ENCODE results near the gene CETN2. TPM values are rescaled to one million over a fixed set of nuclear protein-coding genes. Genes with fewer than 3 reads are reported as not detected.
"Not testable (repeated sequence)": the region's sequence is repeated elsewhere in the genome, so short reads cannot be mapped to it uniquely, and the experiment has no call there.

The CETN2 gene
- total RNA-seq, 1 donor: 9.7 TPM

DNA sequence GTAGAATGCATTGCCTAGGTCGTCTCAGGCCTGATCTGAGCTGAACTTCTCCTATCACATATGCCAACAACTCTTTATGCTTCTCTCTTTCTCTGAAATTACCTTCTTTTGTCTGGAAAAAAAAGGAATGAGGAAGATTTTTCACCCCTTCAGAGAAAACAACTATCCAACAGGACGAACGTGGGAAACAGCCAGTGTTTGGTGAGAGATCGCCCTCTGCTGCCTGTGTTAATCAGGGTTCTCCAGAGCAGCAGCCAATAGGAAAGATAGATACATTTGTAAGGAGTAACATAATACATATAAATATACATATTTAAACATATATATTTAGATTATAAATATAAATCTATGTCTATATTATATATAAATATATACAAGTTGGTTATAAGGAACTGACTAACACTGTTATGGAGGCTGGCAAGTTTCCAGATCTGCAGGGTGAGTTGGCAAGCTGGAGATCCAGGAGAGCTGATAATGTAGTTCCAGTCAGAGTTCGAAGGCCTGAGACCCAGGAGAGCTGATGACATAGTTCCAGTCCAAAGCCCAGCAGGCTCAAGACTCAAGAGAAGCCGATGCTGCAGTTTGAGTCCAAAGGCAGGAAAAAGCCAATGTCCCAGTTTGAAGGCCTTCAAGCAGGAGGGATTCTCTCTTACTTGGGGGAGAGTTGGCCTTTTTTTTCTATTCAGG lies 13.3 kb downstream of the CETN2 start:
- no peaks in the 10 kb centered on the region for H3K9me3 ChIP-seq (ENCODE audit: low read depth, low read length)
- H3K4me3 ChIP-seq (ENCODE audit: low read length): no peak overlapping the region
- H3K4me1 ChIP-seq (ENCODE audit: insufficient read depth, low read length): no peaks in the 10 kb centered on the region
- no peaks in the 10 kb centered on the region for H3K27me3 ChIP-seq (ENCODE audit: insufficient read depth, low read length)

DNA sequence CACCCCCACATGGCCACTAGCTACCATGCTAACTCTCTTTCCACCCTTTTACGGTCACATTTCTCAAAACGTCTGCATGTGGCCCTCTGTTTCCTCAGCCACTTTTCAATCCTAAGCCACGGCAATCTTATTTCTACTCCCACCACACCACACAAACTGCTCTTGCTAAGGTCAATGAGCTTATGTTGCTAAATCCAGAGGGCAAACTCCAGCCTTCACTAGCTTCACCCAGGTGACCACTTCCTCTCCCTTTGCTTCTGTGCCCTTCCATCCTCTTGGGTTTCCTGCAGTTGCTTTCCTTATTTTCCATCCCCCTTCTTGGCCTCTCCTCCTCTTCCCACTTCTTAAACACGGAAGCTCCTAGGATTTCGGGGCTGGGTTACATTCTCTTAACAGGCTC lies 16.5 kb downstream of the CETN2 start:
- no peak overlapping the region for H3K4me3 ChIP-seq (ENCODE audit: low read length)
- H3K4me1 ChIP-seq (ENCODE audit: insufficient read depth, low read length): no peaks in the 10 kb centered on the region
- H3K27me3 ChIP-seq (ENCODE audit: insufficient read depth, low read length): no peaks in the 10 kb centered on the region
- no peaks in the 10 kb centered on the region for H3K9me3 ChIP-seq (ENCODE audit: low read depth, low read length)

DNA sequence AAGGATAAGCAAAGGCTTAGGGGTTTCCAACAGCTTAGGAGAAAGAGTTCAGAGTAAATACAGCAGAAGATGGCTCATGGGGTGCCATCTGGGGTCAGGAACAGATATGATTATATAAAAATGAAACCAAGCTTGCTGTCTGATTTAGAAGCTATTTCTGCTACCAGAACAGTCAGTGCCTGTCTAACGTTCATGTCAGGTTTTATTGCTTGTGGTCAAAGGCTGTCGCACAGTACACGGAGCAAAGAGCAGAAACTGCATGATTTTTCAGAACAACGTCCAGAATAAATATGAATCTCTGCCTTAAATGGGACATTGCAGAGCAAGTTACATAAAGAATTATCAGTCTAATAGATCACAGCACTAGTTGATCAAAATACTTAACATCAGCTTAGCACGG lies 17.4 kb downstream of the CETN2 start:
- H3K9me3 ChIP-seq (ENCODE audit: low read depth, low read length): no peaks in the 10 kb centered on the region
- no peak overlapping the region for H3K4me3 ChIP-seq (ENCODE audit: low read length)
- H3K27me3 ChIP-seq (ENCODE audit: insufficient read depth, low read length): no peaks in the 10 kb centered on the region
- H3K4me1 ChIP-seq (ENCODE audit: insufficient read depth, low read length): no peaks in the 10 kb centered on the region

DNA sequence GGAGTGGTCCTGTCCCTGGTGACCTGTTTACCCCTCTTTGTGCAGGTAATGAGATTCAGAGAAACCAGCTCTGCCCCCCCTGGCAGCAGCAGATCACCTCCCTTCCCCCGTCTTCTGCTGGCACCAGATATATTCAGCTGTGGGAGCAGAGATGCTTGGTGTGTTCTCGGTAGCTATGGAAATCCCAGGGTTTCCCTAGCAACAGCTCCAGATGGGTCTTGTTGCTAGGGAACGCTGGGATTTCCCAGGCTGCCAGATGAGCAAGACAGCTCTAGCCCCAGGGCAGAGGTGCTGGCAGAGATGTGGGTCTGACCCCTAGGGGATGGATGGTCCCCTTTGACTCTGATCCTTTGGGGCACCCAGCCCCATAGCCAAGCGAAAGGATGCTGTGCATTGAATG lies 20.2 kb downstream of the CETN2 start:
- H3K9me3 ChIP-seq (ENCODE audit: low read depth, low read length): no peaks in the 10 kb centered on the region
- no peaks in the 10 kb centered on the region for H3K27me3 ChIP-seq (ENCODE audit: insufficient read depth, low read length)
- H3K4me3 ChIP-seq (ENCODE audit: low read length): no peak overlapping the region
- H3K4me1 ChIP-seq (ENCODE audit: insufficient read depth, low read length): no peaks in the 10 kb centered on the region

DNA sequence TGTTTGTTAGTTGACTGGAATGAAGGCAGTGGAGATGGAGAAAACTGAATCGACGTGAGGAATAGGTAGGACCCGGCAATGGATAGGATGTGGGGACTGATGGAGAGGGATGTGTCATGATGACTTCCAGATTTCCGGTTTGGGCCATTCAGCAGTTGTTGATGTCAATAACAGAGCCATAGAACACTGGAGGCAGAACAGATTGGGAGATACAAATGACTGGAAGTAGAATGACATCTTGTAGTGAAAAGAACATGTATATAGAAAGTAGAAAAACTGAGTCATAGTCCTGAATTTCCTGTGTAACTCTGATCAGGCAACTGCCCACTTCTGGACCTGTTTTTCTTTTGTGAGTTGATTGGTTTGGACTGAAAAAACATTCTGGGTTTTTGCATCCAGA lies 24.5 kb downstream of the CETN2 start:
- Histone ChIP-seq H3K27me3 (ENCODE audit: insufficient read depth, low read length) (no peaks in the 10 kb centered on the region), H3K9me3 (ENCODE audit: low read depth, low read length) (no peaks in the 10 kb centered on the region), H3K4me3 (ENCODE audit: low read length) (no peak overlapping the region), H3K4me1 (ENCODE audit: insufficient read depth, low read length) (no peaks in the 10 kb centered on the region)

DNA sequence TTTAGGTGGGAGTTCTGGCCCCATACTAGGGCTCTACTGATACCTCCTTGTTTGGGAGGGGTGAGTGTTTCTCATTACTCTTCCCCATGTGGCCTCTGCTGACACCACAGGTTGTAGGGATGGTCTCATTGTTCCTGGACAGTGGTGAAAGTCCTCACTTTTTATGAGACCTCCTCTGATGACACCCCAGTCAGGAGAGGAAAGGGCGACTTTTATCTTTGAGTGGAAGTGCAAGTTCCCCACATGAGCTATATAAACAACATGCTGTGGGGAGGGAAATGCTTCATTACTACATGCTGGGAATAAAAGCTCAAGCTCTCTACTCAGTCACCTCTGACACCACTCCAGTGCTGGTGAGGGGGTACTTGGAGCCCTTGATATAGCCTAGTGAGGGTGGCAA lies 31.6 kb downstream of the CETN2 start:
- Histone ChIP-seq H3K4me3 (ENCODE audit: low read length) (no peak overlapping the region), H3K9me3 (ENCODE audit: low read depth, low read length) (no peaks in the 10 kb centered on the region), H3K4me1 (ENCODE audit: insufficient read depth, low read length) (no peaks in the 10 kb centered on the region), H3K27me3 (ENCODE audit: insufficient read depth, low read length) (no peaks in the 10 kb centered on the region)

DNA sequence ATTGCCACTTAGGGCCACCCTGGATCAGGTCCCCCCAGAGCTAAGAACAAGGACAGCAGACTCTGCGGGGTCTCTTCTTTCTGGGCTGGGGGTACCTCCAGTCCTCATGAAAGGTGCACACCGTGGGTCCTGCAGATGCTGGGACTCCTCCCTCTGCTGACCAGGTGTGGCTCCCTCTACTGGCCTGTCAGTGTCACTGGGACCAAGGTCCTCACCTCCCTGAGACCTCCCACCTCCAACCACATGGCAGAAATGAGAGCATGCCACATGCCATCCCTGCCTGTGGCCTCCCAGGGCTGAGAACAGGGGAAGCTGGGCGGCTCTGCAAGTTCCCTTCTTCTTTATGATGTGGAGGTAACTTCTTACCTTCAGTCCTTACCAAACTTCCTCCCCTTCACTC lies 43.5 kb downstream of the CETN2 start:
- not testable (repeated sequence) for H3K4me3 ChIP-seq (ENCODE audit: low read length); H3K4me1 ChIP-seq (ENCODE audit: insufficient read depth, low read length); H3K27me3 ChIP-seq (ENCODE audit: insufficient read depth, low read length); H3K9me3 ChIP-seq (ENCODE audit: low read depth, low read length)

Other genes with a start within 250 kb of the CETN2 start
- gene GABRQ, start 192.9 kb downstream of the CETN2 start, total RNA-seq: under 0.01 TPM
- gene MAGEA3, start 132.0 kb downstream of the CETN2 start, total RNA-seq: not detected
- gene CSAG2, start 121.5 kb downstream of the CETN2 start, total RNA-seq: not detected
- 0.10 TPM for gene MAGEA2B, start 116.1 kb downstream of the CETN2 start, total RNA-seq
- not detected for gene CSAG1, start 97.0 kb downstream of the CETN2 start, total RNA-seq
- not detected for gene MAGEA12, start 97.0 kb downstream of the CETN2 start, total RNA-seq
- gene MAGEA2, start 76.9 kb downstream of the CETN2 start, total RNA-seq: not detected
- gene CSAG3, start 71.5 kb downstream of the CETN2 start, total RNA-seq: not detected
- not detected for gene MAGEA6, start 61.1 kb downstream of the CETN2 start, total RNA-seq
- gene NSDHL, start 306 bp upstream of the CETN2 start, total RNA-seq: 2.7 TPM
- 24.9 TPM for gene ZNF185, start 67.3 kb upstream of the CETN2 start, total RNA-seq
- gene PNMA5, start 163.4 kb upstream of the CETN2 start, total RNA-seq: not detected
- gene PNMA3, start 225.7 kb upstream of the CETN2 start, total RNA-seq: 1.3 TPM
- gene PNMA6A, start 241.7 kb upstream of the CETN2 start, total RNA-seq: 0.10 TPM

All from mononuclear cell (primary cell).